ENCODE results near the gene GRIN3A.

GRIN3A gene

GRCh38 chr9:101648493-101648892 is 90.0 kb downstream of the GRIN3A start:
- H3K36me3 ChIP-seq (ENCODE audit: low read depth) = no peaks in the 10 kb centered on the region
- no peak for ATAC-seq (ENCODE audit: low read depth)

GRCh38 chr9:101639785-101640665 is 98.4 kb downstream of the GRIN3A start:
- ATAC-seq (ENCODE audit: low read depth) = no peak
- DNase-seq (ENCODE audit: low spot score) = no peak
- H3K27ac ChIP-seq (ENCODE audit: poor library complexity, severe bottlenecking) = no peak overlapping the region

More at GRCh38 chr9:101648493-101648892, 90.0 kb downstream of the GRIN3A start:
- H3K4me3 ChIP-seq (ENCODE audit: severe bottlenecking) = no peak overlapping the region
- no peaks in the 10 kb centered on the region for H3K27me3 ChIP-seq (ENCODE audit: insufficient read depth, poor library complexity, severe bottlenecking)
- no peak overlapping the region for H3K27ac ChIP-seq (ENCODE audit: poor library complexity, severe bottlenecking)
- no peak for TF ChIP-seq CTCF (IDR thresholded peaks at IDR 0.05; ENCODE audit: poor library complexity, severe bottlenecking)
- DNase-seq (ENCODE audit: low spot score) = no peak
- H3K9me3 ChIP-seq (ENCODE audit: severe bottlenecking) = no peaks in the 10 kb centered on the region
- no peaks in the 10 kb centered on the region for H3K4me1 ChIP-seq (ENCODE audit: insufficient read depth, poor library complexity, severe bottlenecking)

GRCh38 chr9:101639311-101639710 is 99.1 kb downstream of the GRIN3A start:
- no peak for ATAC-seq (ENCODE audit: low read depth)
- TF ChIP-seq CTCF (IDR thresholded peaks at IDR 0.05; ENCODE audit: poor library complexity, severe bottlenecking) = no peak

More at GRCh38 chr9:101639785-101640665, 98.4 kb downstream of the GRIN3A start:
- peaks cover 6% of the 10 kb centered on the region for H3K27me3 ChIP-seq (ENCODE audit: insufficient read depth, poor library complexity, severe bottlenecking)
- no peaks in the 10 kb centered on the region for H3K4me1 ChIP-seq (ENCODE audit: insufficient read depth, poor library complexity, severe bottlenecking)
- no peaks in the 10 kb centered on the region for H3K9me3 ChIP-seq (ENCODE audit: severe bottlenecking)
- no peak overlapping the region for H3K4me3 ChIP-seq (ENCODE audit: severe bottlenecking)
- no peaks in the 10 kb centered on the region for H3K36me3 ChIP-seq (ENCODE audit: low read depth)
- TF ChIP-seq CTCF (IDR thresholded peaks at IDR 0.05; ENCODE audit: poor library complexity, severe bottlenecking) = no peak

GRCh38 chr9:101636247-101636646 is 102.2 kb downstream of the GRIN3A start:
- ATAC-seq (ENCODE audit: low read depth) = no peak

More at GRCh38 chr9:101639311-101639710, 99.1 kb downstream of the GRIN3A start:
- H3K4me1 ChIP-seq (ENCODE audit: insufficient read depth, poor library complexity, severe bottlenecking) = no peaks in the 10 kb centered on the region
- no peak for DNase-seq (ENCODE audit: low spot score)
- H3K4me3 ChIP-seq (ENCODE audit: severe bottlenecking) = no peak overlapping the region
- no peaks in the 10 kb centered on the region for H3K9me3 ChIP-seq (ENCODE audit: severe bottlenecking)
- no peak overlapping the region for H3K27ac ChIP-seq (ENCODE audit: poor library complexity, severe bottlenecking)
- no peaks in the 10 kb centered on the region for H3K36me3 ChIP-seq (ENCODE audit: low read depth)
- peaks cover 6% of the 10 kb centered on the region for H3K27me3 ChIP-seq (ENCODE audit: insufficient read depth, poor library complexity, severe bottlenecking)

More at GRCh38 chr9:101636247-101636646, 102.2 kb downstream of the GRIN3A start:
- Histone ChIP-seq H3K4me1 (ENCODE audit: insufficient read depth, poor library complexity, severe bottlenecking) (no peaks in the 10 kb centered on the region), H3K9me3 (ENCODE audit: severe bottlenecking) (no peaks in the 10 kb centered on the region), H3K4me3 (ENCODE audit: severe bottlenecking) (no peak overlapping the region), H3K27me3 (ENCODE audit: insufficient read depth, poor library complexity, severe bottlenecking) (peaks cover 6% of the 10 kb centered on the region), H3K36me3 (ENCODE audit: low read depth) (no peaks in the 10 kb centered on the region), H3K27ac (ENCODE audit: poor library complexity, severe bottlenecking) (no peak overlapping the region)
- no peak for DNase-seq (ENCODE audit: low spot score)
- no peak for TF ChIP-seq CTCF (IDR thresholded peaks at IDR 0.05; ENCODE audit: poor library complexity, severe bottlenecking)

All from RWPE2 (cell line).